ENCODE measurements around the gene PTPN2. TPM values are rescaled to one million over a fixed set of nuclear protein-coding genes. Genes with fewer than 3 reads are reported as not detected.

Gene PTPN2
- total and polyA plus RNA-seq, 9 of the 15 experiments (the other 6 are each of a cell fraction or from before 2014, with no cell fraction given) = 36.6 to 66.4 (median 43.8) TPM

GRCh38 chr18:12879840-12880540 lies 4.0 kb downstream of the PTPN2 start:
- in situ Hi-C loops (cut with MboI) = no loop called here
- no peak for FAIRE-seq
- H3K9ac ChIP-seq (ENCODE audit: insufficient read depth in 1 of 2, low read depth in 2 of 2, low read length in 2 of 2) = peak overlapping the region; percentile 16 to 45; a peak in 2 of 4 replicates

More at GRCh38 chr18:12879840-12880540, 4.0 kb downstream of the PTPN2 start:
- Histone ChIP-seq H3K36me3 (ENCODE audit: control insufficient read depth, insufficient read depth, low read length) (peaks cover 3% of the 10 kb centered on the region; the same call in 2 of the 3 replicates), H3K4me1 (replicated peaks in 1 of 2; ENCODE audit: control insufficient read depth in 2 of 2, insufficient read depth in 2 of 2, low read length in 2 of 2) (peaks cover 40 to 62% of the 10 kb centered on the region in 2 experiments), H3K9me1 (ENCODE audit: control insufficient read depth, insufficient read depth, low read length) (no peaks in the 10 kb centered on the region), H3K27ac (ENCODE audit: extremely low read depth, low read depth, low read length) (peak overlapping the region; percentile 16; the same call in 2 of the 3 replicates), H2AFZ (ENCODE audit: low read depth, low read length) (no peak overlapping the region), H3K27me3 (ENCODE audit: control insufficient read depth in 2 of 2, insufficient read depth in 2 of 2, low read length in 2 of 2) (no peaks in the 10 kb centered on the region), H3K9me3 (replicated peaks; ENCODE audit: control insufficient read depth, insufficient read depth, low read depth, low read length) (no peaks in the 10 kb centered on the region), H3K4me2 (ENCODE audit: insufficient read depth, low read length) (peak overlapping the region; percentile 60), H3K79me2 (ENCODE audit: control insufficient read depth, insufficient read depth, low read length) (peaks cover 90% of the 10 kb centered on the region), H3K4me3 (no peak overlapping the region), H4K20me1 (replicated peaks; ENCODE audit: control insufficient read depth, insufficient read depth, low read length) (peaks cover 25% of the 10 kb centered on the region)
- ATAC-seq = no peak
- intact Hi-C loops (cut with micrococcal nuclease) = loop anchor here (10.0 kb wide), 1 partner anchor 115 kb away; the partner anchor contains the start of gene CEP192
- POLR2A ChIA-PET = interaction anchor here (1.2 kb wide), 1 partner anchor 15 kb away, joined by 4 read pairs; no protein-coding TSS in a partner anchor
- TF ChIP-seq SPI1 (IDR thresholded peaks at IDR 0.05; ENCODE audit: borderline replicate concordance, low read depth, low read length) (peak; percentile 60; the same call in 1 of the 2 replicates), NR0B1 (IDR thresholded peaks at IDR 0.05; ENCODE audit: partially characterized antibody) (no peak), SRSF7 (optimal IDR thresholded peaks at IDR 0.05; ENCODE audit: low read depth, low read length) (no peak)
- no TSS peak for BruUV-seq (replicated peaks)
- WGBS (ENCODE audit: insufficient coverage, low coverage, missing lambda C conversion rate) = 34% methylated on average over 8 of the region's 8 CpGs
- CTCF ChIA-PET (ENCODE audit: low intra/inter-chr PET ratio) = no interaction called here
- peak in 1 of 4 experiments; percentile 18 for DNase-seq (ENCODE audit: extremely low read depth in 1 of 4, low spot score in 3 of 4)

Data from K562 (cell line).